Measurements from ENCODE around the gene TRPC4AP.

GRCh38 chr20:34989670-34990069 lies 102.9 kb downstream of the TRPC4AP start:
- TF ChIP-seq CTCF (IDR thresholded peaks at IDR 0.05) (no peak), RAD21 (conservative IDR thresholded peaks at IDR 0.05 in 1 of 2, IDR thresholded peaks at IDR 0.05 in 1 of 2) (no peak), ZNF302 (CRISPR knock-in tag; IDR thresholded peaks at IDR 0.05) (no peak), RNF2 (IDR thresholded peaks at IDR 0.05; ENCODE audit: borderline replicate concordance, low read depth) (no peak), CEBPB (IDR thresholded peaks at IDR 0.05) (no peak), RCOR1 (IDR thresholded peaks at IDR 0.05; ENCODE audit: low read depth, low read length) (no peak), POLR2A (IDR thresholded peaks at IDR 0.05; ENCODE audit: low read length) (no peak), MAFK (IDR thresholded peaks at IDR 0.05; ENCODE audit: partially characterized antibody) (no peak)
